ENCODE measurements around the gene C3orf80. TPM values are rescaled to one million over a fixed set of nuclear protein-coding genes. Genes with fewer than 3 reads are reported as not detected.

C3orf80 gene
- total RNA-seq, 1 experiment from 2014 or later, result 0.66 TPM

DNA sequence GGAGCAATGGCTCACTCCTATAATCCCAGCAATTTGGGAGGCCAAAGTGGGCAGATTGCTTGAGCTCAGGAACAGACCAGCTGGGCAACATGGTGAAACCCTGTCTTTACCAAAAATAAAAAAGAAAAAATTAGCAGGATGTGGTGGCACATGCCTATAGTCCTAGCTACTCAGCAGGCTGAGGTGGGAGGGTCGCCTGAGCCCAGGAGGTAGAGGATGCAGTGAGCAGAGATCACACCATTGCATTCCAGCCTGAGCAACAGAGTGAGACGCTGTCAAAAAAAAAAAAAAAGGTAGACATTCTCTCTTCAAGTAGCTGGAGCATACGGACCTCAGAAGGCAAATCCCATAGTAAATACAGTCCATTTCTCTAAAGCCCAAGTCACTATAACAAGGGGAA, 7.1 kb upstream of the C3orf80 start (continued):
- TF ChIP-seq IRF1 (CRISPR knock-in tag; IDR thresholded peaks at IDR 0.05) (no peak), ZSCAN18 (CRISPR knock-in tag; IDR thresholded peaks at IDR 0.05) (no peak), ZNF317 (CRISPR knock-in tag; IDR thresholded peaks at IDR 0.05; ENCODE audit: borderline replicate concordance, low read depth) (no peak), NR1H2 (CRISPR knock-in tag; IDR thresholded peaks at IDR 0.05) (no peak)
- TF ChIP-seq, protein P1, sequence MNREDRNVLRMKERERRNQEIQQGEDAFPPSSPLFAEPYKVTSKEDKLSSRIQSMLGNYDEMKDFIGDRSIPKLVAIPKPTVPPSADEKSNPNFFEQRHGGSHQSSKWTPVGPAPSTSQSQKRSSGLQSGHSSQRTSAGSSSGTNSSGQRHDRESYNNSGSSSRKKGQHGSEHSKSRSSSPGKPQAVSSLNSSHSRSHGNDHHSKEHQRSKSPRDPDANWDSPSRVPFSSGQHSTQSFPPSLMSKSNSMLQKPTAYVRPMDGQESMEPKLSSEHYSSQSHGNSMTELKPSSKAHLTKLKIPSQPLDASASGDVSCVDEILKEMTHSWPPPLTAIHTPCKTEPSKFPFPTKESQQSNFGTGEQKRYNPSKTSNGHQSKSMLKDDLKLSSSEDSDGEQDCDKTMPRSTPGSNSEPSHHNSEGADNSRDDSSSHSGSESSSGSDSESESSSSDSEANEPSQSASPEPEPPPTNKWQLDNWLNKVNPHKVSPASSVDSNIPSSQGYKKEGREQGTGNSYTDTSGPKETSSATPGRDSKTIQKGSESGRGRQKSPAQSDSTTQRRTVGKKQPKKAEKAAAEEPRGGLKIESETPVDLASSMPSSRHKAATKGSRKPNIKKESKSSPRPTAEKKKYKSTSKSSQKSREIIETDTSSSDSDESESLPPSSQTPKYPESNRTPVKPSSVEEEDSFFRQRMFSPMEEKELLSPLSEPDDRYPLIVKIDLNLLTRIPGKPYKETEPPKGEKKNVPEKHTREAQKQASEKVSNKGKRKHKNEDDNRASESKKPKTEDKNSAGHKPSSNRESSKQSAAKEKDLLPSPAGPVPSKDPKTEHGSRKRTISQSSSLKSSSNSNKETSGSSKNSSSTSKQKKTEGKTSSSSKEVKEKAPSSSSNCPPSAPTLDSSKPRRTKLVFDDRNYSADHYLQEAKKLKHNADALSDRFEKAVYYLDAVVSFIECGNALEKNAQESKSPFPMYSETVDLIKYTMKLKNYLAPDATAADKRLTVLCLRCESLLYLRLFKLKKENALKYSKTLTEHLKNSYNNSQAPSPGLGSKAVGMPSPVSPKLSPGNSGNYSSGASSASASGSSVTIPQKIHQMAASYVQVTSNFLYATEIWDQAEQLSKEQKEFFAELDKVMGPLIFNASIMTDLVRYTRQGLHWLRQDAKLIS (CRISPR knock-in tag; IDR thresholded peaks at IDR 0.05; ENCODE audit: borderline replicate concordance), result no peak

- no peak overlapping the region for H3K4me3 Mint-ChIP-seq
- ChIA-PET POLR2A (no interaction called here), CTCF (interaction anchor here (0.6 kb wide), 1 partner anchor 84 kb away, joined by 3 read pairs; no protein-coding TSS in a partner anchor)
- H3K36me3 Mint-ChIP-seq, result no peaks in the 10 kb centered on the region
- peaks cover 40% of the 10 kb centered on the region for H3K27me3 Mint-ChIP-seq (ENCODE audit: low read depth)
- H3K27ac Mint-ChIP-seq, result no peak overlapping the region
- H3K9me3 Mint-ChIP-seq, result no peaks in the 10 kb centered on the region
- peaks cover 14% of the 10 kb centered on the region for H3K4me1 Mint-ChIP-seq
- ATAC-seq, result no peak
- no peak for TF ChIP-seq ELF4 (CRISPR knock-in tag; IDR thresholded peaks at IDR 0.05; ENCODE audit: low read depth)
- no peak for TF ChIP-seq NFATC4 (CRISPR knock-in tag; IDR thresholded peaks at IDR 0.05)
- no peak for TF ChIP-seq NR2C2 (CRISPR knock-in tag; IDR thresholded peaks at IDR 0.05)
- DNase-seq (ENCODE audit: low spot score), result no peak
Measured at GRCh38 chr3:160220038-160220437, 5.2 kb upstream of the C3orf80 start.

GRCh38 chr3:160221019-160221418, 4.2 kb upstream of the C3orf80 start:
- ATAC-seq (no peak), DNase-seq (ENCODE audit: low spot score) (no peak)
- H3K4me3 Mint-ChIP-seq, result no peak overlapping the region
- POLR2A ChIA-PET, result no interaction called here
- H3K27me3 Mint-ChIP-seq (ENCODE audit: low read depth), result peaks cover 42% of the 10 kb centered on the region
- H3K9me3 Mint-ChIP-seq, result no peaks in the 10 kb centered on the region
- no peak overlapping the region for H3K27ac Mint-ChIP-seq
- CTCF ChIA-PET, result no interaction called here
- no peaks in the 10 kb centered on the region for H3K36me3 Mint-ChIP-seq
- peaks cover 14% of the 10 kb centered on the region for H3K4me1 Mint-ChIP-seq
- TF ChIP-seq SMAD3 (CRISPR knock-in tag; IDR thresholded peaks at IDR 0.05; ENCODE audit: borderline replicate concordance), result no peak
- no peak for TF ChIP-seq KAT7 (CRISPR knock-in tag; IDR thresholded peaks at IDR 0.05; ENCODE audit: borderline replicate concordance)
- no peak for TF ChIP-seq ZMAT4 (CRISPR knock-in tag; IDR thresholded peaks at IDR 0.05)
- no peak for TF ChIP-seq ZNF263 (CRISPR knock-in tag; IDR thresholded peaks at IDR 0.05; ENCODE audit: low read depth)
- no peak for TF ChIP-seq FOXJ3 (CRISPR knock-in tag; IDR thresholded peaks at IDR 0.05; ENCODE audit: borderline replicate concordance)
- TF ChIP-seq MXD4 (CRISPR knock-in tag; IDR thresholded peaks at IDR 0.05; ENCODE audit: borderline replicate concordance), result no peak
- no peak for TF ChIP-seq NFATC4 (CRISPR knock-in tag; IDR thresholded peaks at IDR 0.05)
- TF ChIP-seq, protein P2, sequence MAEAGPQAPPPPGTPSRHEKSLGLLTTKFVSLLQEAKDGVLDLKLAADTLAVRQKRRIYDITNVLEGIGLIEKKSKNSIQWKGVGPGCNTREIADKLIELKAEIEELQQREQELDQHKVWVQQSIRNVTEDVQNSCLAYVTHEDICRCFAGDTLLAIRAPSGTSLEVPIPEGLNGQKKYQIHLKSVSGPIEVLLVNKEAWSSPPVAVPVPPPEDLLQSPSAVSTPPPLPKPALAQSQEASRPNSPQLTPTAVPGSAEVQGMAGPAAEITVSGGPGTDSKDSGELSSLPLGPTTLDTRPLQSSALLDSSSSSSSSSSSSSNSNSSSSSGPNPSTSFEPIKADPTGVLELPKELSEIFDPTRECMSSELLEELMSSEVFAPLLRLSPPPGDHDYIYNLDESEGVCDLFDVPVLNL (CRISPR knock-in tag; IDR thresholded peaks at IDR 0.05; ENCODE audit: borderline replicate concordance, low read depth), result no peak
- TF ChIP-seq NR1H2 (CRISPR knock-in tag; IDR thresholded peaks at IDR 0.05), result no peak
- TF ChIP-seq ESRRA (CRISPR knock-in tag; IDR thresholded peaks at IDR 0.05; ENCODE audit: borderline replicate concordance), result no peak
- no peak for TF ChIP-seq ERG (CRISPR knock-in tag; IDR thresholded peaks at IDR 0.05)
- no peak for TF ChIP-seq CREB1 (CRISPR knock-in tag; IDR thresholded peaks at IDR 0.05)
- TF ChIP-seq, protein P3, sequence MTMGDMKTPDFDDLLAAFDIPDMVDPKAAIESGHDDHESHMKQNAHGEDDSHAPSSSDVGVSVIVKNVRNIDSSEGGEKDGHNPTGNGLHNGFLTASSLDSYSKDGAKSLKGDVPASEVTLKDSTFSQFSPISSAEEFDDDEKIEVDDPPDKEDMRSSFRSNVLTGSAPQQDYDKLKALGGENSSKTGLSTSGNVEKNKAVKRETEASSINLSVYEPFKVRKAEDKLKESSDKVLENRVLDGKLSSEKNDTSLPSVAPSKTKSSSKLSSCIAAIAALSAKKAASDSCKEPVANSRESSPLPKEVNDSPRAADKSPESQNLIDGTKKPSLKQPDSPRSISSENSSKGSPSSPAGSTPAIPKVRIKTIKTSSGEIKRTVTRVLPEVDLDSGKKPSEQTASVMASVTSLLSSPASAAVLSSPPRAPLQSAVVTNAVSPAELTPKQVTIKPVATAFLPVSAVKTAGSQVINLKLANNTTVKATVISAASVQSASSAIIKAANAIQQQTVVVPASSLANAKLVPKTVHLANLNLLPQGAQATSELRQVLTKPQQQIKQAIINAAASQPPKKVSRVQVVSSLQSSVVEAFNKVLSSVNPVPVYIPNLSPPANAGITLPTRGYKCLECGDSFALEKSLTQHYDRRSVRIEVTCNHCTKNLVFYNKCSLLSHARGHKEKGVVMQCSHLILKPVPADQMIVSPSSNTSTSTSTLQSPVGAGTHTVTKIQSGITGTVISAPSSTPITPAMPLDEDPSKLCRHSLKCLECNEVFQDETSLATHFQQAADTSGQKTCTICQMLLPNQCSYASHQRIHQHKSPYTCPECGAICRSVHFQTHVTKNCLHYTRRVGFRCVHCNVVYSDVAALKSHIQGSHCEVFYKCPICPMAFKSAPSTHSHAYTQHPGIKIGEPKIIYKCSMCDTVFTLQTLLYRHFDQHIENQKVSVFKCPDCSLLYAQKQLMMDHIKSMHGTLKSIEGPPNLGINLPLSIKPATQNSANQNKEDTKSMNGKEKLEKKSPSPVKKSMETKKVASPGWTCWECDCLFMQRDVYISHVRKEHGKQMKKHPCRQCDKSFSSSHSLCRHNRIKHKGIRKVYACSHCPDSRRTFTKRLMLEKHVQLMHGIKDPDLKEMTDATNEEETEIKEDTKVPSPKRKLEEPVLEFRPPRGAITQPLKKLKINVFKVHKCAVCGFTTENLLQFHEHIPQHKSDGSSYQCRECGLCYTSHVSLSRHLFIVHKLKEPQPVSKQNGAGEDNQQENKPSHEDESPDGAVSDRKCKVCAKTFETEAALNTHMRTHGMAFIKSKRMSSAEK (CRISPR knock-in tag; IDR thresholded peaks at IDR 0.05; ENCODE audit: borderline replicate concordance), result no peak
- no peak for TF ChIP-seq EMX1 (CRISPR knock-in tag; IDR thresholded peaks at IDR 0.05)
- no peak for TF ChIP-seq ZNF671 (CRISPR knock-in tag; IDR thresholded peaks at IDR 0.05)

All from WTC11 (cell line).